Kidney epithelial cell (primary cell): ENCODE results near the gene TSPAN33. TPM values are rescaled to one million over a fixed set of nuclear protein-coding genes. Genes with fewer than 3 reads are reported as not detected.
"Not testable (repeated sequence)": the region's sequence is repeated elsewhere in the genome, so short reads cannot be mapped to it uniquely, and the experiment has no call there.

Experiments
- DNase-seq: peaks from one replicate; pipeline ENCODE4 v3.0.0-alpha.2; 2010; ENCODE audit warnings: low read depth
- H3K27me3 ChIP-seq: 2 replicates; pipeline ENCODE4 v1.6.0; 2011; ENCODE audit warnings: low read length; ENCODE audit not compliant: control insufficient read depth, insufficient read depth
- H3K36me3 ChIP-seq: 2 replicates; pipeline ENCODE4 v1.5.1; 2011; ENCODE audit warnings: low read length; ENCODE audit not compliant: control insufficient read depth, insufficient read depth
- H3K4me3 ChIP-seq: 2 replicates; pipeline ENCODE4 v1.5.1; 2011; ENCODE audit warnings: low read depth, mild to moderate bottlenecking, control low read depth, low read length
- total RNA-seq: library from RNA; depleted of rRNA; stranded (reverse); fragments of >200 nt; gene quantifications from 2 replicates; pipeline ENCODE4 v1.2.3, GENCODE V29; 2015
- TF ChIP-seq, protein P1 (sequence below): IDR thresholded peaks from 2 replicates; pipeline ENCODE4 v1.5.1; 2011; ENCODE audit warnings: mild to moderate bottlenecking, moderate library complexity, low read length, control low read depth, inconsistent platforms; ENCODE audit not compliant: insufficient read depth, poor library complexity, severe bottlenecking

Gene TSPAN33
- total RNA-seq, 1 donor from 2014 or later = 18.0 TPM

DNA sequence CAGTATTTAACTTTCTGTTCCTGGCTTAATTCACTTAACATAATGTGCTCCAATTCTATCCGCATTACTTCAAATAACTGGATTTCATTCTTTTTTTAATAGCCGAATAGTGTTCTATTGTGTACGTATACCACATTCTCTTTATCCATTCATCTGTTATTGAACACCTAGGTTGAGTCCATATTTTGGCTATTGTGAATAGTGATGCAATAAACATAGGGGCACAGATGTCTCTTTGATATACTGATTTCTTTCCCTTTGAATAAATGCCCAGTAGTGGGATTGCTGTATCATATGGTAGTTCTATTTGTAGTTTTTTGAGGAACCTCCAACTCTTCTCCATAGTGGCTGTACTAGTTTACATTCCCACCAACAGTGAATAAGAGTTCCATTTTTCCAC is 25.5 kb upstream of the TSPAN33 start:
- TF ChIP-seq, protein P1, sequence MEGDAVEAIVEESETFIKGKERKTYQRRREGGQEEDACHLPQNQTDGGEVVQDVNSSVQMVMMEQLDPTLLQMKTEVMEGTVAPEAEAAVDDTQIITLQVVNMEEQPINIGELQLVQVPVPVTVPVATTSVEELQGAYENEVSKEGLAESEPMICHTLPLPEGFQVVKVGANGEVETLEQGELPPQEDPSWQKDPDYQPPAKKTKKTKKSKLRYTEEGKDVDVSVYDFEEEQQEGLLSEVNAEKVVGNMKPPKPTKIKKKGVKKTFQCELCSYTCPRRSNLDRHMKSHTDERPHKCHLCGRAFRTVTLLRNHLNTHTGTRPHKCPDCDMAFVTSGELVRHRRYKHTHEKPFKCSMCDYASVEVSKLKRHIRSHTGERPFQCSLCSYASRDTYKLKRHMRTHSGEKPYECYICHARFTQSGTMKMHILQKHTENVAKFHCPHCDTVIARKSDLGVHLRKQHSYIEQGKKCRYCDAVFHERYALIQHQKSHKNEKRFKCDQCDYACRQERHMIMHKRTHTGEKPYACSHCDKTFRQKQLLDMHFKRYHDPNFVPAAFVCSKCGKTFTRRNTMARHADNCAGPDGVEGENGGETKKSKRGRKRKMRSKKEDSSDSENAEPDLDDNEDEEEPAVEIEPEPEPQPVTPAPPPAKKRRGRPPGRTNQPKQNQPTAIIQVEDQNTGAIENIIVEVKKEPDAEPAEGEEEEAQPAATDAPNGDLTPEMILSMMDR = no peak
- no peak for DNase-seq
- no peaks in the 10 kb centered on the region for H3K27me3 ChIP-seq
- H3K36me3 ChIP-seq = no peaks in the 10 kb centered on the region
- no peak overlapping the region for H3K4me3 ChIP-seq

DNA sequence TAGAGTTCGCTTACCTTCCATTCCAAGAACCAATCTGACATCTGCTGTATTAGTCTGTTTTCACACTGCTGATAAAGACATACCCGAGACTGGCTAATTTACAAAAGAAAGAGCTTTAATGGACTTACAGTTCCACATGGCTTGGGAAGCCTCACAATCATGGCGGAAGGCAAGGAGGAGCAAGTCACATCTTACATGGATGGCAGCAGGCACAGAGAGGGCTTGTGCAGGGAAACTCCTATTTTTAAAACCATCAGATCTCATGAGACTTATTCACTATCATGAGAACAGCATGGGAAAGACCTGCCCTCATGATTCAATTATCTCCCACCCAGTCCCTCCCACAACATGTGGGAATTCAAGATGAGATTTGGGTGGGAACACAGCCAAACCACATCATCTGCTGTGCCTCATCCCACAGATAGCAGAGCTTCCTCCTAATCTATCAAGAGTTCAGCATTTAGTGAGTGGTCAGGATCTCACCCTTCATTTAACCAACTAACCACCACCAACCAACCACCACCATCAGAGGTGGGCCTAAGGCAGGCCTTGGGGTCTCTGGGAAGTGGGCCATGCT is 22.9 kb upstream of the TSPAN33 start:
- DNase-seq, H3K36me3 ChIP-seq, H3K4me3 ChIP-seq, H3K27me3 ChIP-seq: not testable (repeated sequence)

DNA sequence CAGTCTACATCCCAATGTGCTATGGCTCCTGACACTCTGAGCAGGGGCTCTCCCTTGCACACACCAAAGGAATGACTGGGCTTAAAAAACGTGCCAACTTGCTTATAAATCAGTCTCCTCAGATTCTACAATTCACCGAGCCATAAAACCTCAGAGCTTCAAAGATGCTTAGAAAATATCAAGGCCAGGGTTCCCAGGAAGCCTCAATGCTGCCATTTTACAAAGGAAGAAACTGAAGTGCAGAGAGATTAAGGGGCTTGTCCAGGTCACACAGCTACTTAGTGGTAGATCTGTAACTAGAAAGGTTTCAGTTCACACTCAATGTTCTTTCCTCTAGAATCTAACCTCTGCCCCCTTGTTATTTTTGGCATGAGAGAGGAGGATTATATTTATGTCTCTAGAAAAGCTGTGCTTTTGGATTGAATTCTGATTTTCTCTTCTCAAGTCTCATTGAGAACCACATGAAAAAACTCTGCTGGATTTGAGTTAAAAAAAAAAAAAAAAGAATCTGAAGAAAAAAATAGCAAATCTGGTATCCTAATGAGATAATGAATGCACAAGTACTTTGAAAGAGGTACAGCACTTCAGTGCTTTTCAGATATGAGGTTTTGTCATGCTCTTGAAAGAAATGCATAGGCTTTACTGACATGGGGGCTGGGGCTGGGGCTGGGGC is 22.3 kb upstream of the TSPAN33 start:
- H3K36me3 ChIP-seq = no peaks in the 10 kb centered on the region
- TF ChIP-seq, protein P1 = no peak
- DNase-seq = no peak
- peaks cover 2% of the 10 kb centered on the region for H3K27me3 ChIP-seq
- H3K4me3 ChIP-seq = no peak overlapping the region

DNA sequence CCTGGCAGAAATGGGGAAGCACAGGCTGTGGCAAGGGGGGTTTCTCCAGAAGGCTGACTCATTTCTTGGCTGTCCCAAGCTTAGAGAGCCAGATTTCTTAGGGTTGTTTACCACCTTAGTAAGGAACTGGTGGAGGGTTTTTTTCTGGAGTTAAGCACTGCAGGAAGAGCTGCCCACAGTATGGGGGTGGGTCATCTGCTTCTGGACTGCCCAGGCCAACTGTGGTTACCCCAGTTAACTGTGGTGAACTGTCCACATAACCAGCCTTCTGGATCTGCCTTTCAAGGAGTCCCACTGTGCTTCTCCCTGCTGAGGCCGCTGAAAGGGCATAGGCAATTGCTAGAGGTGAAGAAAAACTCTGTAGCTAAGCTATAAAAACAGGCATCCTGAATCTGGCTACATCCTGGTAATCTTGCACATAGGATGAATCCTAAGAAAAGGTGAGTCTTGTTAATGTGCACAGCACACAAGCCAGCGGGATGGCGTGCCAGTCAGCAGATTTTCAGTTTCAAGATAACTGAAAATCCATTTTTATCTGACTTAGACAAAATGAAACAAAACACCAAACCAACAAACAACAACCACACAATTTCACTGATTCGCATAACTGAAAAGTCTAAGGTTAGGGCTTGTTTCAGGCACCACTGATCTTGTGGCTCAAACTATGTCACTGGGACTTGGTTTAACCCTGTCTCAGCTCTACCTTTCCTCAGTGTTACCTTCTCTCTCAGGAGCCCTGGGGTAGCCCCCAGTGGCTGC is 21.6 kb upstream of the TSPAN33 start:
- H3K36me3 ChIP-seq = no peaks in the 10 kb centered on the region
- peaks cover 2% of the 10 kb centered on the region for H3K27me3 ChIP-seq
- no peak for DNase-seq
- no peak overlapping the region for H3K4me3 ChIP-seq
- TF ChIP-seq, protein P1 = no peak

DNA sequence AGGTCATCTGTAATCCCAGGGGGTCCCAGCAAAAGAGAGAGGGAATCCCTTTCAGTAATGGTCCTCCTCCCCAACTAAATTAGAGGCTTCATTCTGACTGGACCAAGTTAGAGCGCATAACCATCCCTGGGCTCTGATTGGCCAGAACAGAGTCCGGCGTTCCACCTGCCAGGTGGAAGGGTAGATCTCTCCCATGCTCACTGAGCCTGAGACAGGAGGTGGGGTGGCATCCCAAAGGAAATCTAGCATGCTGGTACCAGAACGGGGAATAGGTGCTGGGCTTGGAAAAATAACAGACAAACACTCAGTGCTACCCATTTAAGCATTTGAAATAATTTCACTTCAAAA is 21.0 kb upstream of the TSPAN33 start:
- DNase-seq = no peak
- Histone ChIP-seq H3K4me3 (no peak overlapping the region), H3K36me3 (no peaks in the 10 kb centered on the region), H3K27me3 (peaks cover 2% of the 10 kb centered on the region)
- TF ChIP-seq, protein P1 = no peak

DNA sequence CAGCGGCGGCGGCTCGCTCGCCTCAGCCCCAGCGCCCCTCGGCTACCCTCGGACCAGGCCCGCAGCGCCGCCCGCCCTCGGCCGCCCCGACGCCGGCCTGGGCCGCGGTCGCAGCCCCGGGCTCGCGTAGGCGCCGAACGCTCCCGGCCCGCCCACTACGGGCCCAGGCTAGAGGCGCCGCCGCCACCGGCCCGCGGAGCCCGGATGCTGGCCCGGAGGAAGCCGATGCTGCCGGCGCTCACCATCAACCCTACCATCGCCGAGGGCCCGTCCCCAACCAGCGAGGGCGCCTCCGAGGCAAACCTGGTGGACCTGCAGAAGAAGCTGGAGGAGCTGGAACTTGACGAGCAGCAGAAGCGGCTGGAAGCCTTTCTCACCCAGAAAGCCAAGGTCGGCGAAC is 18.2 kb upstream of the TSPAN33 start:
- TF ChIP-seq, protein P1 = no peak

More for the DNA sequence above, 18.2 kb upstream of the TSPAN33 start:
- no peak overlapping the region for H3K4me3 ChIP-seq
- H3K36me3 ChIP-seq = no peaks in the 10 kb centered on the region
- DNase-seq = no peak
- peaks cover 2% of the 10 kb centered on the region for H3K27me3 ChIP-seq
